CD4-positive, alpha-beta T cell treated with Interleukin-2 at 100 ng/mL for 4 hours (primary cell): ENCODE data around the gene DMD.

Source experiments
- DNase-seq: peaks from one replicate; pipeline ENCODE4 v3.0.0-alpha.2; 2020; ENCODE audit warnings: low spot score

Gene DMD

DNA sequence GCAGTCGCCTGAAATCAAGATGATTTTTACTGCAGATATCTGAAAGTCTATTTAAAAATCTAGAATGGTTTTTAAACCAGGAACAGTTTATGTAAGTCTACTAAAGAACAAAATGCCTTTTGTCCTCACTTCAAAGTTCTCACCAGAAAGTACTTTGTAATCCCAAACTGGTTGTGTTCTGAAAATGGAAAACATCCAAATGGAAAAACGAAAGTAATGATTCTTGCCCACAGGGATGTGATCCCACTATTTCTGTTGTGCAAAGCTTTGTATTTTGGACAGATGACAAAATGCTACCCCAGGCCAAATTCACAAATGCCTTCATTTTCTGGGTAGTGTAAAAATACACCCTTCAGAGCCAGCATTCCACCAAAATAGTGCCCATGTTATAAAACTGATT lies 1874.0 kb downstream of the DMD start:
- no peak for DNase-seq

DNA sequence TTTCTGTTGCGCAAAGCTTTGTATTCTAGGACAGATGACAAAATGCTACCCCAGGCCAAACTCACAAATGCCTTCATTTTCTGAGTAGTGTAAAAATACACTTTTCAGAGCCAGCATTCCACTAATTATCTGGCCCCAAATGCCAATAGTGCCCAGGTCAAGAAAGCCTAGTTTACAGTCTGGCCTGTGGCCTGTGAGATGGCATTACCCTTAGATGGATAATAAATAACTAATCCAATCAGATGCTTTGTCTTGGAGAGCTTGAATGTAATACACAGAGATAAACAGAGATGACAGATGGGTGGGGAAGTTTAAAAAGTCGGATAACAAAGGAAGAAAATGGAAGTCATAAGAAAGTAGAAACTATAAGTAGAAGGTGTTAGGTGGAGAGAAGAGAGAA lies 1874.9 kb downstream of the DMD start:
- no peak for DNase-seq

DNA sequence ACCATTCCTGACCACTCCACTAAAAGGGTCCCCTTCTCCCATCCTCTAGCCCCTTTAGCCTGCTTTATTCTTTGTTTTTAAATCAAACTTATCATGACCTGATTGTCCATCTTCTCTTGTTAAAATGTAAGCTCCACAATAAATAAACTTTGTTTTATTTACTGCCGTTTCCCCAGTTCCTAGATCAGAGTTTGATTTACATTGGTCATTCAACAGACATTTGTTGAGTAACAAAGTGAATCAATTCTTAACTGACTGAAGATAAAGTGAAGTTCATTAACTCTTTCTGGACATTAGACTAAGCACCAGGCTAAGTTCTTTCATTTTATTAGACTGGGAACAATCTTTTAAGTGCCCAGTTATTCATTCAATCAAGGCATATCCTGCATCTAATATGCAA lies 1876.4 kb downstream of the DMD start:
- DNase-seq: no peak

DNA sequence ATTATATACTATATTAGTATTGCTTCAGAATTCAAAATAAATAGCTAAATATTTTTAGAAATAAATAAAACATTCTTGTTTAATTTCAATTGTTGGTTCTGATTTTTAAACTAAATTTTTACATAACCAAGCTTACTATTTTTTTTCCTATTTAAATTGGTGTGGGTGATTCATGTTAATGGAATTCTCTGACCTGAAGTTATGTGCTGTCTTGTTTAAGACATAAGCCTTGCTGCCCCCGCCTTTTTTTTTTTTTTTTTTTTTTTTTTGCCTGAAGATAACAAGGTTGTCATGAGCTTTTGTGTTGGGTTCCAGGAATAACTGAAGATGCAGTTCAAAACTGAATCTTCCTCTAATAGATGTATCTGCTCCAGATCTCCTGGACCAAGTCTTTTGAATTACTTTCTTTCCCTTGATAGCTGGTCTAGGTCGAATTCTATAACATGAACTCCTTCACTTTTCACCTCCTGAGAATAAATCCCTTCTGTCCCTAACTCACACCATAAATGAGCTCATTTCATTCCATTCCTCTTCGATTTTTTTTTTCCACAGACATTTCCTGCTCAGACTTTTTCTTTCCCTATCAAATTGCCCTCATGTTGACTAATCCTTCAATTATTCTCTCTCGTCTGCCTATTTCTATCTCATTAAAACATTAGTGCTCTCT lies 1878.1 kb downstream of the DMD start:
- DNase-seq: no peak

DNA sequence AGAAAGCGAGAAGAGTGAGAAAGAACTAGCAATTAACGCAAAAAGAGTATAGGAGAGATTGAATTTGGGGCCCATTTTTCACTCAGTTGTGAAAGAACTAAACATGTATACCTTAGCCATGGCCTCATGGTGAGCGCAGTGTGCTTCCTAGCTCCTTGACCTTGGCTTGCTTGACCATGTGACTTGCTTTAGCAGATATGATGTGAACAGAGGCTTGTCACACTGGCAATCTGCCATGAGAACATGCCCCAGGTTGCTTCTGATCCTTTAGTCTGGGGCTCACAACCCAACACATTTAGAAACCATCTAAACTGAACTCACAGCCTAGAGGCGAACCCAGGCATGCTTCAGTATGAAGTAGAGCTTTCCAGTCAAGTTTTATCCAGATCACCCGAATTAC lies 1879.4 kb downstream of the DMD start:
- no peak for DNase-seq

DNA sequence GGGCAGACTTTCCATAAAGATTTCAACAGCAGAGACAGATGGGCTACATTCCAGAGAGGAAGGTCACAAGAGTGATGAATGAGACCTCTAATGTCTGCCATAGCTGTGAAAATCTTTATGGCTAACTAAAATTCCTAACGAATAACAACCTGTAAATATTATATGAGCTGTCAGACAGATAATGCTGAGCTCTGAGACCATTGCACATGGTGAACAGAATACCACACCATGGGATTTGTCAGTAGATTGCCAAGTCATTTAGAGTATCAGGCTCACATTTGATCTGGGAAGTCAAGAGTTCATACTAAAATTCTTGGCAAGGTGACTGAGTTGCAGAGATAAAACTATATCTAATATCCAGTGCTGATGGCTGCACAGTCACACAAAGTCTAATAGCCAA lies 1880.3 kb downstream of the DMD start:
- DNase-seq: no peak

DNA sequence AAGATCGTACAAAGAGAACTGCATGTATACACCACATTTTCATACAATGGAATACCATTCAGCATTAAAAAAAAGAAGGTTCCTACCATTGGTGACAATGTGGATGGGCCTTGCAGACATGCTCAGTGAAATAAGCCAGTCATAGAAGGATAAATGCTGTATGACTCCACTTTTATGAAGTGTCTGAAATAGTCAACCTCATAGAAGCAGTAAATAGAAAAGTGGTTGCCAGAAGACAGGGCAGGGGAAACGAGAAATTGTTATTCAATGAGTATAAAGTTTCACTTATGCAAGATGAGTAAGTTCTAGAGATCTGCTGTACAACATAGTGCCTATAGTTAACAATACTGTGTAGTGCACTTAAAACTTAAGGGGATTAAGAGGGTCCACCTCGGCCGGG lies 1882.1 kb downstream of the DMD start:
- no peak for DNase-seq

DNA sequence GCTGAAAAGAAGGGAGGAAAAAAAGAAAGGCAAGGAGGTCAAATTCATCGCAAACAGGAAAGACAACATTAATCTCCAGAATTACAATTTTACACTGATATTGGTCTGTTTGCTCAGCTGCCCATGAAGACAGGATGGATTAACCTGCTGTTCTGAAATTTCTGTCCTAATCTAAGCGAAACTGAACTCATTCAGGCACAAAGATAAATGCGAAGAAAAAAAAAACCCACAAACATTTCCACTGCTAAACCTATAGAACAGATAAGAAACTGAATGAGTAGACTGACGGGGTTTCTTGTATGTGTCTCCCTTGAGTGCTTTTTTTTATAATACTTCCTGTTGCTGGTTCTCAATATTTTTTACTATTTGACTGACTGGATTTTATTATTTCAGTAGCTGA lies 1887.7 kb downstream of the DMD start:
- no peak for DNase-seq

DNA sequence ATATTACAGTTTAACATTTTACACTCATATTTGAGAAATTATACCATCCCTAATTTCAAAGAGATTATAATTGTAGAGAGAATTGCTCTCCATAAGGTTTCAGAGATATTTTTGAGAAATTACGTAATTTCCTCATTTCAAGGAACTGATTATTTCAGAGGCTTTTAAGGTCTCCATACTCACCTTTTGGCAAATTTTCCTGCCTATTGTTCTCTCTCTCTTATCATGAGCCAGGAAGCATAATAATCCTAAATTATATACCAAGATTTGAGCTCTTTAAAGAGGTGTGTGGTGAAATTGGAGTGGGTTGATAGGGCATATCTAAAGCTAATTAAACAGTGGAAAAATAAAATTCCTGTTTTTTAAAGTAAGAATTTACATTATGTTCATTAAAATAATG lies 1890.6 kb downstream of the DMD start:
- DNase-seq: no peak

DNA sequence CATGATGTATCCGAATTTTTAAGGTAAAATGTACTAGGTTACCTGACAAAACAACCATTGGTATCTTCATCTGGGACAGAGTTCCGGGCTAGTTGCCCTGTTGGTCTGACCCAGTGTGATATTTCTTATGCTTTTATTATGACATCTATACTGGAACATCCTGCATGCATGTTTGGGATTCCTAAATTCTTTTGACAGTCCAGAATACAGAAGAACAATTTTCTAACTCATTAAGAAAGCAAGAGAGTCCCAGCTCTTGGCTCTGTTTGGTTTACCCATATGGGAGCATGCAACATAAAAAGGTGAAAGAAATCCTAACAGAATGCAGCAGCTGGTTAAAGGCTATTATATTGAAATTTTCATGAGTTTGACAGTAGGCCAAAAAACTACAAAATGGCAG lies 1891.8 kb downstream of the DMD start:
- DNase-seq: no peak

DNA sequence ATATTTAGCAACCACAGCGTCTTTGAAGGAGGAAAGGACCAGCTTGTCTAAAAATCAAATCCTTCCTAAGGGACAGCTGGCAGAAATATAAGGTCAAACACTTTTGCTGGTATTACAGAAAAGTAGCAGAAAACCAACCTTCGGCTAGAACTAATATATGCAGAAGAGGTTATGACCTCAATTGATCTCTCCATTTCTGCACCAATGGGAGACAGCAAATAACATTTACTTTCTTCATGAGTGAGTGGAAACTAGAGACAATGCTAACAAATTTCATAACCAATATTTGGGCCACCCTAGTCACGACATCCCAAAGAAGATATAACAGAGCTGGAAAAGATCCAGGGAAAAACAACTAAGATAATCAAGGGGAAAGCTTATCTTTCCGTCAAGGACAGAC lies 1892.5 kb downstream of the DMD start:
- DNase-seq: no peak

DNA sequence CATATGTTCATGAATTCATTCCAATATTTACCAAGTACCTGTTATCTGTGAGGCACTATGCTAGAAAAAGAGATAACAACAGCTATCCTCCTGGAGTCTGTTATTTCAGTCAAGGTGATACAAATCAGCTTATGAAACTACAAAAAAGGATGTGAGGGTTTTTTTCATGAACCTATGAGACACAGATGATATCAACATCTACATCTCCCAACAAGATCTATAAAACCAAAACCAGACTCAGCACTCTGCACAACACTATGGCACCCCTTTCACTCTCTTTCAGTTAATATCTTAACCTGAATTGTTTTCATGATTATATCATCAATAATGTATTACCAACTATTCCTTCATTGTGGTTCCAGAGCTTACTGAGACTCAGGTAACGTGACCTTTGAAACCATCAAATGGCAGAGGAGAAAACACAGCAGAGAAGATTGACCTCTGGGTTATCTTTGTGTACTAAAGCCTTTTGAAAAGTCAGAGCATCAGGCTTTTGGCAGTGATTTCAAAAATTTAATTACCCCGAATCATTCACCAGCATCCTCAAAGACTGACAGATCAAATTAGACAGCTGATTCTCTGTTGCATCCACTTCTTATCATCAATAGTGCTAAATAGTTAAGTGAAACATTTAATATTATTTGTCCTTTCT lies 1894.9 kb downstream of the DMD start:
- DNase-seq: no peak

DNA sequence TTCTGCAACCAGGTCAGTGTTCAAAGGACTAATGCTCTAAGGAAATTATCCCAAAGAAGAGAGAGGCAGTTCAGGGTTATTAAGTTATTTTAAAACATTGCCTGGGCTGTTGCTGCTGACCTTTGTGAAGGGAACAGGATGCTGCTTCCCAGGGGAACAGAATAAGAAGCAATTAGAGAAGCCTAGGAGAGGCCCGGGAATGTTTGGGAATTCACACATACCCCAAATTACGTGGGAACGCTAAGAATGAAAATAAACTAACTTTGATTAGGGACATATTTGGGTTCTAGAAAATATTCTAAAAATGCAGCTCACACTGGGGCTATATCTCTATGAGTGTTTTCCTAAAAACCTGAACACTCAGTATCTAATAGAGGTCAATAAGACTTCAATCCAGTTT lies 1896.4 kb downstream of the DMD start:
- DNase-seq: no peak

DNA sequence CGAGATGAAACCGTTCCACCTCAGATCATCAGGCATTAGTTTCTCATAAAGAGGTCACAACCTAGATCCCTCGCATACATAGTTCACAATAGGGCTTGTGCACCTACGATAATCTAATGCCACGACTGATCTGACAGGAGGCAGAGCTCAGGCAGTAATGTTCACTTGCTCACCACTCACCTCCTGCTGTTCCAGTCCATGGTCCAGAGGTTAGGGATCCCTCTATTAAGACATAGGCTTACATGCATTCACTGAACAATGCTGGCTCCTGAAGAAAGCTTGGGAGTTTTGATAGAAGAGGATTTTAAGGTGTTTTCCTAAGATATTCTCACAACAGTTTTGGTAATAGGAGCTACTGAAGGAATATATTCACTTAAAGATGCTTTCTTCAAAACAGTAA lies 1903.4 kb downstream of the DMD start:
- no peak for DNase-seq

DNA sequence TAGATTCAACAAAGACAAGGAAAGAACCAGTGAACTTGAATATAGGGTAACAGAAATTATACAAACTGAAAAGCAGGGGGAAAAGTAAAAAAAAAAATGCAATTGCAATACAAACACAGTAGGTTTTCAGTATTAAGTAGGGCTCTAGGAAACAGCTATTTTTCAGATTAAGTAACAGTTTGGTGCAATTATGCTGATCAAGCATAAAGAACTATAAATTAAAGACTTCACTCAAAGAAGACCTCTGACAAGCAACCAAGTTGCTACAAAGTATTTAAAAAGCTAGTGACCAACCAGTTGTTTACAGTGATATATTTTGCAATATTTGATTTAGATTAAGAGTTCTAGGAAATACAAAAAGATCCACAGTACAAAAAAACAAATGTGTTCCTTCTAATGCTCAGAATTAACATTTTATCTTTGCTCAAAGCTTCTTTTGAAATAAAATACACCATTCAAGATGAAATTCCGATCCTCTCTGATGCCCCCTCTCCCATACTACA lies 1908.7 kb downstream of the DMD start:
- no peak for DNase-seq

DNA sequence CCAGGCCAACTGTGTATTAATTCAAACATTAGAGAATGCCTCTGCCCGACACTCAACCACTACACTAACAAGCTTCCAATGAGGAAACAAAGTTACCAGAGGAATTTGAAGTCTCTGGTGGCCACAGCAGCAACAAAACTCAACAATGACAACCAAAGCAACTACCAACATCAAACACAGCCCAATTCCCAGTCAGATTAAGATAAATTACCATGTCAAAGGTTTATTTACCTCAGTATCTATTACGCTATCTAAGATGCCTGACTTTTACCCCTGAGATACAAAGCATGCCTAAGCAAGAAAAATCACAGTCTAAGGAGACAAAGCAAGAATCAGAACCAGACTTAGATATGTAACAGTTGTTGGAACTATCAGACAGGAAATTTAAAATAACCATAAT lies 1909.4 kb downstream of the DMD start:
- no peak for DNase-seq

DNA sequence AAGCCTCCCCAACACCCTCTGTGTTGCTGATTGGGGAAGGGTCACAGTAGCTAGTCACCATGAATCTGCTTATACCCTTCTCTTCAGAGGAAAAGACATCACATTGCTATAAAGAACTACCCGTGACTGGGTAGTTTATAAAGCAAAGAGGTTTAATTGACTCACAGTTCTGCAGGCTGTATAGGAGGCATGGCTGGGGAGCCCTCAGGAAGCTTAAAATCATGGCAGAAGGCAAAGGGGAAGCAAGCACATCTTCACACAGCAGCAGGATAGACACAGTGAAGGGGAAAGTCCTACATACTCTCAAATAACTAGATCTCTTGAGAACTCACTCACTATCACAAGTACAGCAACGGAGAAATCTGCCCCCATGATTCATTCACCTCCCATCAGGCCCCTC lies 1910.1 kb downstream of the DMD start:
- DNase-seq: no peak

DNA sequence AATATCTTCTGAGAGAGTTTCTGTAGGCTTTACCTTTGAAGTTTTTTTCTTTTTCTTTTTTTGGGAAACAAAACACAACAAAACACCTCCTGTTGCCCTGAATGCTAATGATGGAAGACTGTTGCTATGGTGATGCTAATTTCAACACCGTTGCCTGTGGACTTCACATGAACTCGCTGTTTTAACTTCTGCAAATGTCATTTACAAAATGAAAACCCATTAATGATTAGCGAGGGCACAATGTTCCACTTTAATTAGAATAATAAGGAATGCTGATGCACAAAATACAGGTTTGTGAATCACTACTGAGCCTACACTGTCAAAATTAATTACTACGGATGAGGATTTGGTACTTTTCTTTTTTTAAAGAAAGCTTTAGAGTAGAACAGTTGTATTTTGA lies 1912.4 kb downstream of the DMD start:
- DNase-seq: no peak

DNA sequence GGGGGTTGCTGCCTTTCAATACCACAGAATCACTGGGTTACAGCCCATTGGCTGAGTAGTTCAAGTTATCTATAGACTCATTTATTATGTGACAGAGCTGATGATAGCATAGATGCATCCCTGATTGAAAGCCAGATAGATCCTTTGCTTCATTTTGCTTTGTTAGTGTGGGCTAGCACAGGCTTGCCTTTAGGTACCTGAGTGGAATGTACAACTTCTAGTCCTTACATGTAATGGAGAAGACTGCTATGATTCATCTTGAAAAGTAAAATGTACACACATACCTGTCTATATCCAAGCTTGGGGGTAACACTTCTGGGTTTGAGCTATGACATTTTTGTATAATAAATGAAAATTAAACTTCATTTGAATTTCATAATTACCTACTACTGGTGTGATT lies 1913.5 kb downstream of the DMD start:
- DNase-seq: no peak

DNA sequence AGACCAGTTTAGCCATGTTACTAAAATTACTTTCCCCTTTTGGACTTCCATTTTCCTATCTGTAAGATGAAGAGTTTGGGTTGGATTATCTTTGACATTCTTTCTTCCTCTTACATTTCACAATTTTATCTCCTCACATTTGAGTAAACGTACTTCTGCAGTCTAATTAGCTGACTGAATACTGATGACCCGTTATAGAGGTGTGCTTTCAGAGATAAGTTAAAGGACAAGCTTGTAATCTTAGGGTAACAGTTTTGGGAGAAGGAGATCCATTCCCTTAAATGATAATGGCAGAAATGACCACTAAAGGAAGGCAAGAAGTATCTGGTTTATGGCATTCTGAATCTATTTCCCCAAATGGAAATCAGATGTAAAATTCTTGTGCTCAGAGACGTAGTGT lies 1916.9 kb downstream of the DMD start:
- no peak for DNase-seq

DNA sequence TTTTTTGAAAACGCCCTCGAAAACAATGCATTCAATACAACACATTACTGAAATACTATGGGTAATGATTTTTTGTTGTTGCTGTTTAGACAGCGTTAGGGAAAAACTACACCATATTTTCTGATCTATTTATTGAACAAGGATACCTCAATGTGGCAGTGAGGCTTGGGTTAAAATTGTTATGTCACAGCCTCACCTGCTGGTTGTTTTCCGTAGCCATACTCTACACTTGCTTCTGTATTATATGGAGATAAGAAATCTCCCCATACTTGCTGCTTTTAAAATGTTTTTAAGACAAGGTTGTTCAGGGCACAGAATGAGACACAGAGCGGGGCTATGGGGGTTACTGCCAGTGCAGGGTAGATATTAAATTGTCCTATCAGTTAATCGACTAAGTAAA lies 1917.9 kb downstream of the DMD start:
- DNase-seq: no peak

DNA sequence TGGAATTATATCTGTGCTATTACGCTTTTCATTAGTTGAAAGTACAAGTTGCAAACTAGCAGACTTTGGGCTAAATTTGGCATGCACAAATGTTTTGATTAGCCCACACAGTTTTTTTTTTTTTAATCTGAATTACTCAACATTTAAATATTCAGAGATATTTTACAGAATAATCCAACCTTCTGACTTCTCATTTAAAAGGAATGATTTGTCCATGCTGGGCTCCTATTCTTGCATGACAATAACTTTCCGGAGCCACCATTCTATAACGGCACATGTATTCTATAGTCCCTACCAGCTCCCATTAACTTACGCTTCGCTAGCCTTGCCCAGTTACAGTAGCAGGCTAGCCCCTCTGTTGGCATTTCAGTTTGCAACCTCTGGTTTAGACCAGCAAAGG lies 1920.2 kb downstream of the DMD start:
- DNase-seq: no peak

DNA sequence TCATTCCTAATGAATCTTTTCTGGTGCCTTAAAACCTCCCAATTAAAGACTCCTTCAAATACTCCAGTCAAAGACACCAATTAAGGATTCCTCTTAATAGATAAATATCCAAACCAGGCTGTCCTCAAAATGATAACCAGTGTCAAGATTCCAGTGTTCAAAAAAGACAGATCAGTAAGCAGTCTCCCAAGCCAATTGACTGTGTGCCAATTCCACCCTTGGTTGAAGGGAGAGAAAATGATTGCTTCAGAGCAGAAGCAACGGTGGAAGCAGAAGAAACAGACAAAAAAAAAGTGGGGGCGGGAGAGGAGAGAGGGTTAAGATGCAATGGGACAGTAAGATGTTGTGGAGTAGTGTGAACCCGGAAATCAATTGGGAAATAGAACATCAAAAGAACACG lies 1923.5 kb downstream of the DMD start:
- no peak for DNase-seq

DNA sequence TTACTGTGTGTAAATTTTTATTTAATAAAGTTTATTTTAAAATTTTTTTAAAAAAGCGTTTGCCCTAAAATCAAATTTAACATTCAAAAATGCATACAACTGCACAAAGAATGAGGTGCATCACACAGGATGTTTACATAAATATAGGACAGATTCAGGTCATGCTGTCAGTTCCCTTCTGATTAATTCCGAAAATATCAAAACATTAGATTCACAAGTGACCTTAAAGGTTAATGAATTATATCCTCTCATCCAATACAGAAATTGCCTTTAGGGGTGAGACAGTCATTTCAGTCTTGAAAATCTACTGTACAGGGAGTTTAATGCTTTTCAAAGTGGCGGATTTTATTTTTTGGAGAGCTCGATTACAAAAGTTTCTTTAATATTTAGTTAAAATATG lies 1930.8 kb downstream of the DMD start:
- DNase-seq: no peak
